Measurements from ENCODE around the gene CD93.

CD93 gene

GRCh38 chr20:23082846-23083552, 3.1 kb downstream of the CD93 start:
- DNase-seq: no peak

GRCh38 chr20:23081263-23081819, 4.8 kb downstream of the CD93 start:
- no peak for DNase-seq

GRCh38 chr20:23080521-23080920, 5.6 kb downstream of the CD93 start:
- no peak for DNase-seq

GRCh38 chr20:23079926-23080325, 6.2 kb downstream of the CD93 start:
- DNase-seq: no peak

GRCh38 chr20:23079016-23079351, 7.1 kb downstream of the CD93 start:
- no peak for DNase-seq

- DNase-seq: no peak
Measured at GRCh38 chr20:23078351-23079015, 7.6 kb downstream of the CD93 start.

GRCh38 chr20:23077277-23077676, 8.8 kb downstream of the CD93 start:
- no peak for DNase-seq

GRCh38 chr20:23074052-23074451, 12.1 kb downstream of the CD93 start:
- DNase-seq: no peak

GRCh38 chr20:23072892-23073586, 13.1 kb downstream of the CD93 start:
- DNase-seq: no peak

- DNase-seq: no peak
Measured at GRCh38 chr20:23071996-23072395, 14.1 kb downstream of the CD93 start.

GRCh38 chr20:23071398-23071797, 14.7 kb downstream of the CD93 start:
- DNase-seq: no peak

- no peak for DNase-seq
Measured at GRCh38 chr20:23069108-23069507, 17.0 kb downstream of the CD93 start.

GRCh38 chr20:23068283-23068682, 17.8 kb downstream of the CD93 start:
- no peak for DNase-seq

- DNase-seq: no peak
Measured at GRCh38 chr20:23066772-23067171, 19.4 kb downstream of the CD93 start.

GRCh38 chr20:23065266-23066201, 20.6 kb downstream of the CD93 start:
- DNase-seq: no peak

- no peak for DNase-seq
Measured at GRCh38 chr20:23063581-23063980, 22.5 kb downstream of the CD93 start.

GRCh38 chr20:23063168-23063567, 23.0 kb downstream of the CD93 start:
- no peak for DNase-seq

GRCh38 chr20:23062632-23063031, 23.5 kb downstream of the CD93 start:
- DNase-seq: no peak

- no peak for DNase-seq
Measured at GRCh38 chr20:23061734-23062561, 24.2 kb downstream of the CD93 start.

- no peak for DNase-seq
Measured at GRCh38 chr20:23061262-23061661, 24.9 kb downstream of the CD93 start.

GRCh38 chr20:23060629-23061028, 25.5 kb downstream of the CD93 start:
- no peak for DNase-seq

GRCh38 chr20:23059846-23060245, 26.3 kb downstream of the CD93 start:
- no peak for DNase-seq
